ENCODE data around the gene CDKN2B. TPM values are rescaled to one million over a fixed set of nuclear protein-coding genes. Genes with fewer than 3 reads are reported as not detected.
A peak's percentile ranks its signal among the peaks of the same experiment; 100 is the strongest.

CDKN2B gene
- total and polyA plus RNA-seq, 2 of the 4 experiments (the other 2 are of a cell fraction) = 3.6 to 8.2 TPM

GRCh38 chr9:22005702-22006606 lies 3.2 kb downstream of the CDKN2B start:
- H3K4me1 ChIP-seq (ENCODE audit: control insufficient read depth, insufficient read depth, low read length) = peaks cover 8% of the 10 kb centered on the region; the same call in 1 of the 2 replicates
- TF ChIP-seq RFX5 (IDR thresholded peaks at IDR 0.05; ENCODE audit: low read depth, low read length) (no peak), CEBPB (IDR thresholded peaks at IDR 0.05; ENCODE audit: low read depth, low read length) (0 out of 2 replicates have a peak, but pooled peaks have one; percentile 7)
- no peaks in the 10 kb centered on the region for H4K20me1 ChIP-seq (ENCODE audit: insufficient read depth, low read length)
- H3K14ac ChIP-seq (replicated peaks; ENCODE audit: low read depth, low read length) = 0 out of 2 replicates have a peak overlapping the region, but pooled peaks have one; percentile 63
- H3K23ac ChIP-seq (ENCODE audit: low read depth, low read length) = no peak overlapping the region
- in situ Hi-C loops (cut with MboI; ENCODE audit: low sequenced_read_pairs) (loop anchor here (5.0 to 25.0 kb wide), 2 partner anchors 189 to 669 kb away; partner anchors contain the start of gene KLHL9), dilution Hi-C loops (cut with HindIII; ENCODE audit: low sequenced_read_pairs, unreplicated experiment) (no loop called here), intact Hi-C loops (cut with micrococcal nuclease) (loop anchor here (5.0 kb wide), 2 partner anchors 96 to 441 kb away; partner anchors contain the start of gene DMRTA1)
- peaks cover 3% of the 10 kb centered on the region; the same call in 1 of the 2 replicates for H3K36me3 ChIP-seq (ENCODE audit: control insufficient read depth, insufficient read depth, low read length)
- no peaks in the 10 kb centered on the region for H3K9me1 ChIP-seq (ENCODE audit: insufficient read depth, low read length)
- H2AK9ac ChIP-seq (replicated peaks; ENCODE audit: low read depth, low read length, poor library complexity) = no peak overlapping the region
- H3K18ac ChIP-seq (ENCODE audit: low read depth, low read length) = no peak overlapping the region
- H3K27ac ChIP-seq (ENCODE audit: insufficient read depth, low read length) = no peak overlapping the region
- peak overlapping the region; percentile 73 for H2AFZ ChIP-seq (replicated peaks; ENCODE audit: low read length, poor library complexity)
- H3K4ac ChIP-seq (ENCODE audit: low read depth, low read length) = peak overlapping the region; percentile 29; the same call in 1 of the 2 replicates
- POLR2A ChIA-PET (ENCODE audit: unreplicated experiment) = no interaction called here
- H3K79me1 ChIP-seq (ENCODE audit: low read depth in 1 of 2, low read length in 2 of 2) = peaks cover 8 to 15% of the 10 kb centered on the region in 2 experiments; a peak in 3 of 4 replicates
- H4K8ac ChIP-seq (ENCODE audit: low read depth in 2 of 2, low read length in 2 of 2) = peak overlapping the region in 1 of 2 experiments; percentile 24; a peak in 1 of 4 replicates
- CTCF ChIA-PET = interaction anchor here (3.3 to 5.8 kb wide), 2 partner anchors 34 to 113 kb away, joined by 34 to 39 read pairs; no protein-coding TSS in a partner anchor
- ATAC-seq (ENCODE audit: low read depth) (no peak), DNase-seq (peak; percentile 31)
- no peak overlapping the region for H3K56ac ChIP-seq (ENCODE audit: extremely low read depth, insufficient read depth, low read length)
- H3K9ac ChIP-seq (ENCODE audit: low read depth, low read length) = peak overlapping the region; percentile 42; the same call in 1 of the 2 replicates
- H2BK15ac ChIP-seq (ENCODE audit: low read depth, low read length) = no peak overlapping the region
- no peak overlapping the region for H2BK5ac ChIP-seq (ENCODE audit: low read depth, low read length, poor library complexity, severe bottlenecking)
- no peak overlapping the region for H2BK20ac ChIP-seq (ENCODE audit: low read depth, low read length)
- peak overlapping the region; percentile 26 for H3K4me3 ChIP-seq (ENCODE audit: insufficient read depth, low read depth, low read length)
- no TSS peak for BruUV-seq (replicated peaks)
- no peaks in the 10 kb centered on the region for H3K27me3 ChIP-seq (ENCODE audit: control insufficient read depth, insufficient read depth, low read length)
- H4K5ac ChIP-seq (ENCODE audit: low read depth, low read length) = no peak overlapping the region; the same call in 1 of the 2 replicates
- no peak overlapping the region for H4K91ac ChIP-seq (ENCODE audit: insufficient read depth, low read depth, low read length)
- no peak overlapping the region for H2AK5ac ChIP-seq (ENCODE audit: low read depth, low read length)
- H3K4me2 ChIP-seq (ENCODE audit: low read depth, low read length) = peak overlapping the region; percentile 62
- WGBS, 2 experiments (ENCODE audit: extremely low coverage in 2 of 2, insufficient read length in 1 of 2) = 15% methylated on average over 21 of the region's 44 CpGs; no CpG with 5 or more reads in 1 of the 2 experiments
- no peak overlapping the region for H2BK120ac ChIP-seq (ENCODE audit: low read depth, low read length)
- no peaks in the 10 kb centered on the region for H3K9me3 ChIP-seq (ENCODE audit: control insufficient read depth, insufficient read depth, low read length)

All from IMR-90 (cell line).